ENCODE data around the gene TMEM178B. TPM values are rescaled to one million over a fixed set of nuclear protein-coding genes. Genes with fewer than 3 reads are reported as not detected.

Gene TMEM178B
- total RNA-seq, 1 donor from 2014 or later = 2.2 TPM

GRCh38 chr7:141463986-141464385 is 390.1 kb downstream of the TMEM178B start:
- DNase-seq (ENCODE audit: low spot score) = no peak

GRCh38 chr7:141464551-141464950 is 390.7 kb downstream of the TMEM178B start:
- DNase-seq (ENCODE audit: low spot score) = no peak

- no peak for DNase-seq (ENCODE audit: low spot score)
Measured at GRCh38 chr7:141466151-141466904, 392.5 kb downstream of the TMEM178B start.

GRCh38 chr7:141468341-141468740 is 394.5 kb downstream of the TMEM178B start:
- no peak for DNase-seq (ENCODE audit: low spot score)

- no peak for DNase-seq (ENCODE audit: low spot score)
Measured at GRCh38 chr7:141475679-141476078, 401.8 kb downstream of the TMEM178B start.

GRCh38 chr7:141477865-141478264 is 404.0 kb downstream of the TMEM178B start:
- no peak for DNase-seq (ENCODE audit: low spot score)

- no peak for DNase-seq (ENCODE audit: low spot score)
Measured at GRCh38 chr7:141478845-141479244, 405.0 kb downstream of the TMEM178B start.

- DNase-seq (ENCODE audit: low spot score) = no peak
Measured at GRCh38 chr7:141480953-141481352, 407.1 kb downstream of the TMEM178B start.

GRCh38 chr7:141481971-141482370 is 408.1 kb downstream of the TMEM178B start:
- no peak for DNase-seq (ENCODE audit: low spot score)

- no peak for DNase-seq (ENCODE audit: low spot score)
Measured at GRCh38 chr7:141483044-141483443, 409.2 kb downstream of the TMEM178B start.

- DNase-seq (ENCODE audit: low spot score) = no peak
Measured at GRCh38 chr7:141484907-141485306, 411.0 kb downstream of the TMEM178B start.

- DNase-seq (ENCODE audit: low spot score) = no peak
Measured at GRCh38 chr7:141486959-141487358, 413.1 kb downstream of the TMEM178B start.

- no peak for DNase-seq (ENCODE audit: low spot score)
Measured at GRCh38 chr7:141490474-141490873, 416.6 kb downstream of the TMEM178B start.

GRCh38 chr7:141495057-141495456 is 421.2 kb downstream of the TMEM178B start:
- DNase-seq (ENCODE audit: low spot score) = no peak

- DNase-seq (ENCODE audit: low spot score) = no peak
Measured at GRCh38 chr7:141497391-141497790, 423.5 kb downstream of the TMEM178B start.

GRCh38 chr7:141500608-141501007 is 426.7 kb downstream of the TMEM178B start:
- DNase-seq (ENCODE audit: low spot score) = no peak

- DNase-seq (ENCODE audit: low spot score) = no peak
Measured at GRCh38 chr7:141501451-141501850, 427.6 kb downstream of the TMEM178B start.

- no peak for DNase-seq (ENCODE audit: low spot score)
Measured at GRCh38 chr7:141511316-141511675, 437.4 kb downstream of the TMEM178B start.

- no peak for DNase-seq (ENCODE audit: low spot score)
Measured at GRCh38 chr7:141511676-141512396, 438.0 kb downstream of the TMEM178B start.

- DNase-seq (ENCODE audit: low spot score) = no peak
Measured at GRCh38 chr7:141512597-141512996, 438.7 kb downstream of the TMEM178B start.

- no peak for DNase-seq (ENCODE audit: low spot score)
Measured at GRCh38 chr7:141513720-141514119, 439.9 kb downstream of the TMEM178B start.

- DNase-seq (ENCODE audit: low spot score) = no peak
Measured at GRCh38 chr7:141515941-141516340, 442.1 kb downstream of the TMEM178B start.

GRCh38 chr7:141519623-141520022 is 445.8 kb downstream of the TMEM178B start:
- no peak for DNase-seq (ENCODE audit: low spot score)

All from umbilical cord (tissue), 2 donors.